ENCODE measurements around the gene STAC2.

STAC2 gene

GRCh38 chr17:39210093-39210434, 15.7 kb downstream of the STAC2 start:
- DNase-seq (ENCODE audit: insufficient read length, low spot score): no peak
- no peak for TF ChIP-seq POLR2A (IDR thresholded peaks at IDR 0.05; ENCODE audit: low read depth, low read length)
- FAIRE-seq: no peak

- FAIRE-seq (no peak), DNase-seq (ENCODE audit: insufficient read length, low spot score) (no peak)
- peak; percentile 54 for TF ChIP-seq POLR2A (IDR thresholded peaks at IDR 0.05; ENCODE audit: low read depth, low read length)
Measured at GRCh38 chr17:39209317-39210092, 16.2 kb downstream of the STAC2 start.

GRCh38 chr17:39208893-39209292, 16.9 kb downstream of the STAC2 start:
- FAIRE-seq: no peak

GRCh38 chr17:39208136-39208535, 17.6 kb downstream of the STAC2 start:
- no peak for TF ChIP-seq POLR2A (IDR thresholded peaks at IDR 0.05; ENCODE audit: low read depth, low read length)
- FAIRE-seq (no peak), DNase-seq (ENCODE audit: insufficient read length, low spot score) (no peak)

More at GRCh38 chr17:39208893-39209292, 16.9 kb downstream of the STAC2 start:
- DNase-seq (ENCODE audit: insufficient read length, low spot score): no peak
- no peak for TF ChIP-seq POLR2A (IDR thresholded peaks at IDR 0.05; ENCODE audit: low read depth, low read length)

- FAIRE-seq: no peak
- no peak for TF ChIP-seq POLR2A (IDR thresholded peaks at IDR 0.05; ENCODE audit: low read depth, low read length)
Measured at GRCh38 chr17:39205112-39205526, 20.6 kb downstream of the STAC2 start.

GRCh38 chr17:39204245-39204644, 21.5 kb downstream of the STAC2 start:
- FAIRE-seq (no peak), DNase-seq (ENCODE audit: insufficient read length, low spot score) (no peak)

More at GRCh38 chr17:39205112-39205526, 20.6 kb downstream of the STAC2 start:
- DNase-seq (ENCODE audit: insufficient read length, low spot score): no peak

GRCh38 chr17:39200957-39201510, 24.7 kb downstream of the STAC2 start:
- no peak for TF ChIP-seq POLR2A (IDR thresholded peaks at IDR 0.05; ENCODE audit: low read depth, low read length)
- DNase-seq (ENCODE audit: insufficient read length, low spot score): no peak

More at GRCh38 chr17:39204245-39204644, 21.5 kb downstream of the STAC2 start:
- TF ChIP-seq POLR2A (IDR thresholded peaks at IDR 0.05; ENCODE audit: low read depth, low read length): no peak

GRCh38 chr17:39200070-39200879, 25.5 kb downstream of the STAC2 start, which contains the start of gene RPL19:
RPL19 (plus strand) TSS chr17:39200283; CDS start chr17:39200345, 62 bp downstream.
- DNase-seq (ENCODE audit: insufficient read length, low spot score) (peak; percentile 60), FAIRE-seq (no peak)
- peak; percentile 93 for TF ChIP-seq POLR2A (IDR thresholded peaks at IDR 0.05; ENCODE audit: low read depth, low read length)

More at GRCh38 chr17:39200957-39201510, 24.7 kb downstream of the STAC2 start:
- no peak for FAIRE-seq

- DNase-seq (ENCODE audit: insufficient read length, low spot score) (peak; percentile 84), FAIRE-seq (no peak)
- TF ChIP-seq POLR2A (IDR thresholded peaks at IDR 0.05; ENCODE audit: low read depth, low read length): 0 out of 2 replicates have a peak, but pooled peaks have one; percentile 22
Measured at GRCh38 chr17:39199820-39200069, 26.0 kb downstream of the STAC2 start.

GRCh38 chr17:39198186-39198566, 27.6 kb downstream of the STAC2 start:
- TF ChIP-seq POLR2A (IDR thresholded peaks at IDR 0.05; ENCODE audit: low read depth, low read length): no peak
- FAIRE-seq: no peak
- no peak for DNase-seq (ENCODE audit: insufficient read length, low spot score)

- peak; percentile 93 for TF ChIP-seq POLR2A (IDR thresholded peaks at IDR 0.05; ENCODE audit: low read depth, low read length)
- FAIRE-seq (no peak), DNase-seq (ENCODE audit: insufficient read length, low spot score) (peak; percentile 86)
Measured at GRCh38 chr17:39197380-39198185, 28.2 kb downstream of the STAC2 start, which contains the start of gene CACNB1. CACNB1 (minus strand) TSS chr17:39197669; CDS start chr17:39197495, 174 bp downstream.

- no peak for TF ChIP-seq POLR2A (IDR thresholded peaks at IDR 0.05; ENCODE audit: low read depth, low read length)
- FAIRE-seq (no peak), DNase-seq (ENCODE audit: insufficient read length, low spot score) (peak; percentile 80)
Measured at GRCh38 chr17:39196808-39197291, 28.9 kb downstream of the STAC2 start.

GRCh38 chr17:39196241-39196807, 29.4 kb downstream of the STAC2 start:
- no peak for DNase-seq (ENCODE audit: insufficient read length, low spot score)
- no peak for TF ChIP-seq POLR2A (IDR thresholded peaks at IDR 0.05; ENCODE audit: low read depth, low read length)

More at GRCh38 chr17:39196241-39196807, 29.4 kb downstream of the STAC2 start:
- no peak for FAIRE-seq
